IMR-90 (cell line): ENCODE data around the gene JPH4. TPM values are rescaled to one million over a fixed set of nuclear protein-coding genes. Genes with fewer than 3 reads are reported as not detected.
A peak's percentile ranks its signal among the peaks of the same experiment; 100 is the strongest.

ENCODE experiments used
- ATAC-seq: fragments of 200-7000 bp; cut with Tn5 transposase; 2 replicates; pipeline ENCODE4 v1.9.1; 2020; ENCODE audit warnings: low read depth, mild to moderate bottlenecking, moderate library complexity
- BruUV-seq: library from RNA; stranded (reverse); fragments of 400-500 nt; replicated peaks from 2 replicates; lab custom pipeline; 2021; lab: Mats Ljungman, UMichigan
- CTCF ChIA-PET: fragments of 300-600 bp; formaldehyde crosslinking; extraction: SDS; loops from one replicate; lab custom pipeline; 2021; ENCODE audit warnings: antibody characterized with exemption; lab: Yijun Ruan, JAX
- POLR2A ChIA-PET: fragments of 300-600 bp; sonication (Branson Sonifier 250); formaldehyde crosslinking; loops from one replicate; lab custom pipeline; 2022; ENCODE audit warnings: antibody characterized with exemption; ENCODE audit not compliant: unreplicated experiment; lab: Charles Lee
- DNase-seq: peaks from one replicate; pipeline ENCODE4 v3.0.0; 2013
- H2AFZ ChIP-seq: replicated peaks from 2 replicates; pipeline ENCODE3; 2013; ENCODE audit warnings: low read length, mild to moderate bottlenecking; ENCODE audit not compliant: poor library complexity
- H2AK5ac ChIP-seq: 2 replicates; pipeline ENCODE4 v1.6.1; 2013; ENCODE audit warnings: low read depth, low read length, inconsistent platforms
- H2AK9ac ChIP-seq: replicated peaks from 2 replicates; pipeline ENCODE3; 2013; ENCODE audit warnings: mild to moderate bottlenecking, low read depth, low read length, moderate library complexity; ENCODE audit not compliant: poor library complexity
- H2BK120ac ChIP-seq: 2 replicates; pipeline ENCODE4 v1.6.1; 2013; ENCODE audit warnings: low read depth, low read length, inconsistent platforms
- H2BK15ac ChIP-seq: 3 replicates; pipeline ENCODE4 v1.6.1; 2013; ENCODE audit warnings: low read depth, low read length, inconsistent platforms
- H2BK20ac ChIP-seq: 2 replicates; pipeline ENCODE4 v1.6.1; 2013; ENCODE audit warnings: low read depth, mild to moderate bottlenecking, inconsistent platforms, low read length, moderate library complexity
- H2BK5ac ChIP-seq: 2 replicates; pipeline ENCODE4 v1.6.1; 2013; ENCODE audit warnings: mild to moderate bottlenecking, low read depth, low read length, inconsistent platforms; ENCODE audit not compliant: poor library complexity, severe bottlenecking
- H3K14ac ChIP-seq: replicated peaks from 2 replicates; pipeline ENCODE4 v1.6.1; 2013; ENCODE audit warnings: low read depth, low read length, inconsistent platforms
- H3K18ac ChIP-seq: 2 replicates; pipeline ENCODE4 v1.6.1; 2013; ENCODE audit warnings: low read depth, low read length, control low read depth
- H3K23ac ChIP-seq: 2 replicates; pipeline ENCODE4 v1.6.1; 2013; ENCODE audit warnings: low read depth, low read length, inconsistent platforms
- H3K27ac ChIP-seq: 2 replicates; pipeline ENCODE4 v1.5.1; 2013; ENCODE audit warnings: mild to moderate bottlenecking, control low read depth, low read length; ENCODE audit not compliant: insufficient read depth
- H3K27me3 ChIP-seq: 2 replicates; pipeline ENCODE4 v1.6.1; 2013; ENCODE audit warnings: low read length; ENCODE audit not compliant: control insufficient read depth, insufficient read depth
- H3K36me3 ChIP-seq: 2 replicates; pipeline ENCODE4 v1.6.1; 2013; ENCODE audit warnings: low read length, mixed read lengths; ENCODE audit not compliant: control insufficient read depth, insufficient read depth
- H3K4ac ChIP-seq: 2 replicates; pipeline ENCODE4 v1.6.1; 2013; ENCODE audit warnings: low read depth, low read length, inconsistent platforms
- H3K4me1 ChIP-seq: 2 replicates; pipeline ENCODE4 v1.6.1; 2013; ENCODE audit warnings: low read length, mixed read lengths; ENCODE audit not compliant: control insufficient read depth, insufficient read depth
- H3K4me2 ChIP-seq: 2 replicates; pipeline ENCODE4 v1.6.1; 2013; ENCODE audit warnings: low read depth, mild to moderate bottlenecking, control low read depth, low read length, moderate library complexity
- H3K4me3 ChIP-seq: 2 replicates; pipeline ENCODE4 v1.5.1; 2013; ENCODE audit warnings: low read depth, mild to moderate bottlenecking, control low read depth, low read length, moderate library complexity; ENCODE audit not compliant: insufficient read depth
- H3K56ac ChIP-seq: 2 replicates; pipeline ENCODE4 v1.6.1; 2013; ENCODE audit warnings: low read length, inconsistent platforms; ENCODE audit not compliant: insufficient read depth; ENCODE audit errors: extremely low read depth
- H3K79me1 ChIP-seq, 2 experiments: 2 replicates each; pipeline ENCODE4 v1.6.1; 2013; ENCODE audit warnings: low read length in 2 of 2, inconsistent platforms in 1 of 2, low read depth in 1 of 2
- H3K9ac ChIP-seq: 2 replicates; pipeline ENCODE4 v1.6.1; 2013; ENCODE audit warnings: low read depth, low read length, control low read depth
- H3K9me1 ChIP-seq: 2 replicates; pipeline ENCODE4 v1.6.1; 2013; ENCODE audit warnings: low read length, inconsistent platforms; ENCODE audit not compliant: insufficient read depth
- H3K9me3 ChIP-seq: 2 replicates; pipeline ENCODE4 v1.6.1; 2013; ENCODE audit warnings: low read length; ENCODE audit not compliant: control insufficient read depth, insufficient read depth
- H4K20me1 ChIP-seq: 2 replicates; pipeline ENCODE4 v1.6.1; 2013; ENCODE audit warnings: low read length, inconsistent platforms; ENCODE audit not compliant: insufficient read depth
- H4K5ac ChIP-seq: 2 replicates; pipeline ENCODE4 v1.6.1; 2013; ENCODE audit warnings: mild to moderate bottlenecking, low read depth, low read length, control low read depth
- H4K8ac ChIP-seq, 2 experiments: 2 replicates each; pipeline ENCODE4 v1.6.1; 2013; ENCODE audit warnings: low read depth in 2 of 2, low read length in 2 of 2, control low read depth in 1 of 2, inconsistent platforms in 1 of 2
- H4K91ac ChIP-seq: 2 replicates; pipeline ENCODE4 v1.6.1; 2013; ENCODE audit warnings: low read depth, low read length, inconsistent platforms; ENCODE audit not compliant: insufficient read depth
- NFE2L2 ChIP-seq: fragments of 150-350 bp; IDR thresholded peaks from 2 replicates; pipeline ENCODE4 v1.6.1; 2016; ENCODE audit warnings: low read depth, mild to moderate bottlenecking, low read length
- RFX5 ChIP-seq: IDR thresholded peaks from 2 replicates; pipeline ENCODE4 v1.8.0; 2012; ENCODE audit warnings: low read depth, mild to moderate bottlenecking, low read length, moderate library complexity
- WGBS, 2 experiments: methylation state at CpG; one replicate each; pipeline versions ENCODE4 v1.1.5 to v1.1.7; 2013; ENCODE audit warnings: missing lambda C conversion rate in 2 of 2; ENCODE audit not compliant: insufficient read length in 1 of 2; ENCODE audit errors: extremely low coverage in 2 of 2; 5-methylcytosine and 5-hydroxymethylcytosine counted together
- dilution Hi-C: fragments of 300-500 bp; cut with HindIII; formaldehyde crosslinking; loops from one replicate; pipeline ENCODE4 v1.14.3; 2018; ENCODE audit warnings: low sequenced_read_pairs; ENCODE audit not compliant: unreplicated experiment
- in situ Hi-C: fragments of 300-500 bp; cut with MboI; formaldehyde crosslinking; loops from 3 replicates; pipeline ENCODE4 v1.14.3; 2019; ENCODE audit warnings: low sequenced_read_pairs, inconsistent platforms, mixed read lengths
- intact Hi-C: fragments of 100-400 bp; cut with micrococcal nuclease; formaldehyde crosslinking; loops from 2 replicates; pipeline ENCODE4 v1.10.0; 2022
- polyA plus RNA-seq, 3 experiments: library from polyadenylated mRNA; depleted of rRNA; stranded (reverse); fragments of >200 nt; gene quantifications; 2 replicates each; pipeline ENCODE4 v1.2.3, GENCODE V29; 2012; ENCODE audit warnings: low replicate concordance in 1 of 3
- total RNA-seq: library from RNA; depleted of rRNA; stranded (reverse); fragments of >200 nt; gene quantifications from 2 replicates; pipeline ENCODE4 v1.2.3, GENCODE V29; 2012

JPH4 gene
- total and polyA plus RNA-seq, 2 of the 4 experiments (the other 2 are of a cell fraction), result not detected

DNA sequence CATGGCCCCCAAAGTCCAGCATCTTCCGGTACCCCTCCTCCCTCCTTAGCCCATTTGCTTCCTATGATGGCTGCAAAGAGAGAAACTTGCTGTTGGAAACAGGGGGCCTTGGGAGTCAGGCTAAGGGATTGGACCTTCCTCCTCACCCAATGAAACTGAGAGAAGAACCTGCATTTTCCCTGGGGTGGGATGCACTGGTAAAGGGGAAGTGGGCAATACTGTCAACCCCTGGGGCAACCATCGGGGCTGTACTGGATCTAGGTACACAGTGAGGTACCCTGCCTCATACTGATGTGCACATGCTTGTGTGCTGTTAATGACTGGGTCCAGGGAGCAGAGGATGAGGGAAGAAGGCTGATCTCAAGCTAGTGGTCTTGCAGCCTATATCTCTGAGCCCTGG is 11.0 kb upstream of the JPH4 start:
- Histone ChIP-seq H3K79me1 (no peaks in the 10 kb centered on the region), H3K36me3 (no peaks in the 10 kb centered on the region), H2BK5ac (no peak overlapping the region), H2BK15ac (no peak overlapping the region), H3K27me3 (no peaks in the 10 kb centered on the region), H3K9me3 (no peaks in the 10 kb centered on the region), H4K20me1 (no peaks in the 10 kb centered on the region), H2AFZ (peak overlapping the region; percentile 32), H3K27ac (no peak overlapping the region), H2AK5ac (no peak overlapping the region), H3K4me3 (no peak overlapping the region), H4K8ac (no peak overlapping the region), H4K5ac (no peak overlapping the region), H3K4me2 (no peak overlapping the region), H3K23ac (no peak overlapping the region), H3K14ac (no peak overlapping the region), H3K4me1 (no peaks in the 10 kb centered on the region), H4K91ac (no peak overlapping the region), H3K9me1 (no peaks in the 10 kb centered on the region), H2AK9ac (no peak overlapping the region), H2BK120ac (no peak overlapping the region), H3K4ac (no peak overlapping the region), H3K56ac (no peak overlapping the region), H2BK20ac (no peak overlapping the region), H3K18ac (no peak overlapping the region), H3K9ac (no peak overlapping the region)
- 57% methylated on average over 1 of the region's 2 CpGs; no CpG with 5 or more reads in 1 of the 2 experiments for WGBS, 2 experiments
- no TSS peak for BruUV-seq
- POLR2A ChIA-PET, result no interaction called here
- CTCF ChIA-PET, result interaction anchor here (0.9 to 1.1 kb wide), 7 partner anchors 11 to 321 kb away, joined by 3 to 10 read pairs (median 3); no protein-coding TSS in a partner anchor
- no peak for TF ChIP-seq RFX5
- TF ChIP-seq NFE2L2, result no peak
- ATAC-seq (no peak), DNase-seq (no peak)
- dilution Hi-C loops (no loop called here), intact Hi-C loops (loop anchor here (1.0 to 2.0 kb wide), 3 partner anchors 43 to 340 kb away; no protein-coding TSS in a partner anchor), in situ Hi-C loops (no loop called here)
